SJSA1 (cell line): ENCODE measurements around the gene NFKB1. TPM values are rescaled to one million over a fixed set of nuclear protein-coding genes. Genes with fewer than 3 reads are reported as not detected.

Experiments used
- DNase-seq, 2 experiments: peaks; one replicate each; pipeline ENCODE4 v3.0.0-alpha.2; 2015 to 2020; ENCODE audit warnings: low spot score in 2 of 2, low read depth in 1 of 2
- H3K27ac ChIP-seq: fragments of 250-450 bp; sonication (Bioruptor Pico); 2 replicates; pipeline ENCODE4 v1.5.1; 2020; ENCODE audit warnings: mild to moderate bottlenecking, moderate library complexity
- H3K27me3 ChIP-seq: fragments of 250-450 bp; sonication (Bioruptor Pico); replicated peaks from 2 replicates; pipeline ENCODE4 v1.5.1; 2020; ENCODE audit warnings: mild to moderate bottlenecking, moderate library complexity
- H3K36me3 ChIP-seq: fragments of 250-450 bp; sonication (Bioruptor Pico); 2 replicates; pipeline ENCODE4 v1.5.1; 2020; ENCODE audit warnings: mild to moderate bottlenecking
- H3K4me1 ChIP-seq: fragments of 250-450 bp; sonication (Bioruptor Pico); replicated peaks from 2 replicates; pipeline ENCODE4 v1.6.1; 2021; ENCODE audit warnings: mild to moderate bottlenecking
- H3K4me3 ChIP-seq: fragments of 250-450 bp; sonication (Bioruptor Pico); 2 replicates; pipeline ENCODE4 v1.5.1; 2020; ENCODE audit warnings: mild to moderate bottlenecking
- H3K9me3 ChIP-seq: fragments of 250-450 bp; sonication (Bioruptor Pico); replicated peaks from 2 replicates; pipeline ENCODE4 v1.5.1; 2020; ENCODE audit warnings: mild to moderate bottlenecking
- total RNA-seq: library from RNA; depleted of rRNA; stranded (reverse); fragments of >200 nt; shearing (Covaris generic); gene quantifications from 2 replicates; pipeline ENCODE4 v1.2.3, GENCODE V29; 2014

Gene NFKB1
- total RNA-seq, 1 experiment from 2014 or later: 47.9 TPM

- Histone ChIP-seq H3K4me1 (peaks cover 27% of the 10 kb centered on the region), H3K4me3 (no peak overlapping the region), H3K27ac (no peak overlapping the region), H3K9me3 (no peaks in the 10 kb centered on the region), H3K27me3 (no peaks in the 10 kb centered on the region), H3K36me3 (peaks cover 16% of the 10 kb centered on the region)
- DNase-seq: no peak
These were observed 3.8 kb downstream of the NFKB1 start for GRCh38 chr4:102504941-102505340.

GRCh38 chr4:102505708-102506107, 4.5 kb downstream of the NFKB1 start:
- Histone ChIP-seq H3K36me3 (peaks cover 16% of the 10 kb centered on the region), H3K4me1 (peaks cover 20% of the 10 kb centered on the region), H3K4me3 (no peak overlapping the region), H3K27me3 (no peaks in the 10 kb centered on the region), H3K9me3 (no peaks in the 10 kb centered on the region), H3K27ac (no peak overlapping the region)
- DNase-seq: no peak

- Histone ChIP-seq H3K27me3 (no peaks in the 10 kb centered on the region), H3K36me3 (peaks cover 15% of the 10 kb centered on the region), H3K4me1 (peaks cover 18% of the 10 kb centered on the region), H3K27ac (no peak overlapping the region), H3K9me3 (no peaks in the 10 kb centered on the region), H3K4me3 (no peak overlapping the region)
- no peak for DNase-seq
These were observed 5.4 kb downstream of the NFKB1 start for GRCh38 chr4:102506523-102506922.

GRCh38 chr4:102511830-102512605, 10.9 kb downstream of the NFKB1 start:
- no peak for DNase-seq
- no peak overlapping the region for H3K27ac ChIP-seq
- no peak overlapping the region for H3K4me3 ChIP-seq
- no peaks in the 10 kb centered on the region for H3K27me3 ChIP-seq
- no peaks in the 10 kb centered on the region for H3K36me3 ChIP-seq
- H3K4me1 ChIP-seq: peaks cover 6% of the 10 kb centered on the region
- H3K9me3 ChIP-seq: no peaks in the 10 kb centered on the region

- Histone ChIP-seq H3K9me3 (no peaks in the 10 kb centered on the region), H3K27ac (no peak overlapping the region), H3K36me3 (no peaks in the 10 kb centered on the region), H3K4me1 (peaks cover 6% of the 10 kb centered on the region), H3K4me3 (no peak overlapping the region), H3K27me3 (no peaks in the 10 kb centered on the region)
- no peak for DNase-seq
These were observed 13.3 kb downstream of the NFKB1 start for GRCh38 chr4:102514298-102514964.

GRCh38 chr4:102517753-102518152, 16.6 kb downstream of the NFKB1 start:
- no peaks in the 10 kb centered on the region for H3K27me3 ChIP-seq
- no peaks in the 10 kb centered on the region for H3K9me3 ChIP-seq
- no peaks in the 10 kb centered on the region for H3K36me3 ChIP-seq
- no peak for DNase-seq
- no peak overlapping the region for H3K27ac ChIP-seq
- no peaks in the 10 kb centered on the region for H3K4me1 ChIP-seq
- no peak overlapping the region for H3K4me3 ChIP-seq

- Histone ChIP-seq H3K36me3 (no peaks in the 10 kb centered on the region), H3K27ac (no peak overlapping the region), H3K27me3 (no peaks in the 10 kb centered on the region), H3K4me1 (no peaks in the 10 kb centered on the region), H3K4me3 (no peak overlapping the region), H3K9me3 (no peaks in the 10 kb centered on the region)
- no peak for DNase-seq
These were observed 17.6 kb downstream of the NFKB1 start for GRCh38 chr4:102518703-102519131.

GRCh38 chr4:102519925-102520324, 18.8 kb downstream of the NFKB1 start:
- no peaks in the 10 kb centered on the region for H3K27me3 ChIP-seq
- H3K4me3 ChIP-seq: no peak overlapping the region
- no peaks in the 10 kb centered on the region for H3K9me3 ChIP-seq
- H3K27ac ChIP-seq: no peak overlapping the region
- no peak for DNase-seq
- H3K36me3 ChIP-seq: peaks cover 2% of the 10 kb centered on the region; the same call in 1 of the 2 replicates
- no peaks in the 10 kb centered on the region for H3K4me1 ChIP-seq

- no peaks in the 10 kb centered on the region for H3K9me3 ChIP-seq
- no peak overlapping the region for H3K4me3 ChIP-seq
- H3K27me3 ChIP-seq: no peaks in the 10 kb centered on the region
- peaks cover 5% of the 10 kb centered on the region; the same call in 1 of the 2 replicates for H3K36me3 ChIP-seq
- H3K4me1 ChIP-seq: no peaks in the 10 kb centered on the region
- no peak overlapping the region for H3K27ac ChIP-seq
- DNase-seq: no peak
These were observed 20.4 kb downstream of the NFKB1 start for GRCh38 chr4:102521570-102521969.

GRCh38 chr4:102522031-102522440, 20.9 kb downstream of the NFKB1 start:
- H3K27ac ChIP-seq: no peak overlapping the region
- no peak overlapping the region for H3K4me3 ChIP-seq
- no peaks in the 10 kb centered on the region for H3K4me1 ChIP-seq
- no peaks in the 10 kb centered on the region for H3K9me3 ChIP-seq
- DNase-seq: no peak
- H3K27me3 ChIP-seq: no peaks in the 10 kb centered on the region
- H3K36me3 ChIP-seq: peaks cover 5% of the 10 kb centered on the region; the same call in 1 of the 2 replicates

- H3K4me1 ChIP-seq: peaks cover 10% of the 10 kb centered on the region
- no peaks in the 10 kb centered on the region for H3K9me3 ChIP-seq
- no peak for DNase-seq
- no peak overlapping the region for H3K27ac ChIP-seq
- H3K36me3 ChIP-seq: peaks cover 8% of the 10 kb centered on the region
- no peak overlapping the region for H3K4me3 ChIP-seq
- H3K27me3 ChIP-seq: no peaks in the 10 kb centered on the region
These were observed 23.5 kb downstream of the NFKB1 start for GRCh38 chr4:102524691-102525090.

- Histone ChIP-seq H3K9me3 (no peaks in the 10 kb centered on the region), H3K4me1 (peaks cover 12% of the 10 kb centered on the region), H3K36me3 (peaks cover 11% of the 10 kb centered on the region), H3K27me3 (no peaks in the 10 kb centered on the region), H3K4me3 (no peak overlapping the region), H3K27ac (no peak overlapping the region)
- no peak for DNase-seq
These were observed 23.9 kb downstream of the NFKB1 start for GRCh38 chr4:102525097-102525496.

- Histone ChIP-seq H3K36me3 (peaks cover 15% of the 10 kb centered on the region), H3K27me3 (no peaks in the 10 kb centered on the region), H3K4me1 (peaks cover 14% of the 10 kb centered on the region), H3K4me3 (no peak overlapping the region), H3K27ac (no peak overlapping the region), H3K9me3 (no peaks in the 10 kb centered on the region)
- no peak for DNase-seq
These were observed 24.3 kb downstream of the NFKB1 start for GRCh38 chr4:102525504-102525903.

- Histone ChIP-seq H3K4me1 (peaks cover 20% of the 10 kb centered on the region), H3K9me3 (no peaks in the 10 kb centered on the region), H3K36me3 (peaks cover 20% of the 10 kb centered on the region), H3K27me3 (no peaks in the 10 kb centered on the region), H3K27ac (no peak overlapping the region), H3K4me3 (no peak overlapping the region)
- DNase-seq: no peak
These were observed 25.4 kb downstream of the NFKB1 start for GRCh38 chr4:102526532-102526931.
